Thoracic aorta (tissue), 2 donors: ENCODE results near the gene MPDZ. TPM values are rescaled to one million over a fixed set of nuclear protein-coding genes. Genes with fewer than 3 reads are reported as not detected.

Experiments
- ATAC-seq: fragments of 150-250 bp; one replicate; pipeline ENCODE4 v1.8.0; 2017; ENCODE audit warnings: low read depth; ENCODE audit not compliant: insufficient number of reproducible peaks, low FRiP score
- DNase-seq: peaks from one replicate; pipeline ENCODE4 v3.0.0-alpha.2; 2020; ENCODE audit warnings: low spot score
- H3K27ac ChIP-seq, 2 donors: fragments of 200-600 bp; sonication (generic); 1 replicate in 1 of 2; 2 replicates in 1 of 2; pipeline ENCODE4 v1.5.1; 2016; ENCODE audit warnings: mild to moderate bottlenecking in 2 of 2, moderate library complexity in 2 of 2
- H3K27me3 ChIP-seq: fragments of 200-600 bp; sonication (generic); replicated peaks from 2 replicates; pipeline ENCODE4 v1.6.0; 2016; ENCODE audit warnings: mild to moderate bottlenecking; ENCODE audit not compliant: insufficient read depth
- H3K36me3 ChIP-seq: fragments of 200-600 bp; sonication (generic); one replicate; pipeline ENCODE4 v1.5.1; 2016
- H3K4me1 ChIP-seq, 2 donors: fragments of 200-600 bp; sonication (generic); 1 replicate in 1 of 2; 2 replicates in 1 of 2; pipeline versions ENCODE4 v1.5.1 to v1.6.0; 2016; ENCODE audit warnings: low read depth in 2 of 2, mild to moderate bottlenecking in 1 of 2; ENCODE audit not compliant: control insufficient read depth in 1 of 2
- H3K4me3 ChIP-seq: fragments of 200-600 bp; sonication (generic); 2 replicates; pipeline ENCODE4 v1.5.1; 2016; ENCODE audit warnings: mild to moderate bottlenecking
- H3K9me3 ChIP-seq: fragments of 200-600 bp; sonication (generic); 2 replicates; pipeline ENCODE4 v1.5.1; 2016
- total RNA-seq, 2 donors: library from RNA; depleted of rRNA; stranded (reverse); fragments of >200 nt; gene quantifications; one replicate each; pipeline versions ENCODE4 v1.1.0 to v1.2.3, GENCODE V29; 2016
- TF ChIP-seq, protein P1 (sequence below): fragments of 200-600 bp; sonication (generic); IDR thresholded peaks from one replicate; pipeline ENCODE4 v1.5.1; 2019; ENCODE audit warnings: antibody characterized with exemption

MPDZ gene
- total RNA-seq, 2 donors from 2014 or later: 61.2 to 81.2 TPM

DNA sequence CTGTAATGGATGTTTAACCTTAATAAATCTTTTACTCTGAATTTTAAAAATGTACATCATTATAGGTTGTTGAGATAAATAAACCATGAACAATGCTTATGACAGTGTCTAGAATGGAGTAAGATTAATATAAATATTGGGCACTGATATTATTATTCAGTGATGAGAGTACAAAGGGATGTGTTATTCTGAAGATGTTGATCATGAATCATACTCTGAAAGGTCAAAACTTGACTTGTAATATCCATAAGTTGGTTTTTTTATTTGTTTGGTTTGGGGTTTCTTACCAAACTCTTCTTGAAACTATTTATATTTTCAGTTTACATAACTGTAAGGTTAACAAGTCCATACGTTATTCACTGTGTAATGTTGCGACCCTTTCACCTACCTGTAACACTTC is 163.2 kb downstream of the MPDZ start:
- H3K4me3 ChIP-seq: no peak overlapping the region
- no peaks in the 10 kb centered on the region for H3K9me3 ChIP-seq
- no peak for DNase-seq
- no peaks in the 10 kb centered on the region for H3K27me3 ChIP-seq
- no peak overlapping the region for H3K27ac ChIP-seq
- TF ChIP-seq, protein P1, sequence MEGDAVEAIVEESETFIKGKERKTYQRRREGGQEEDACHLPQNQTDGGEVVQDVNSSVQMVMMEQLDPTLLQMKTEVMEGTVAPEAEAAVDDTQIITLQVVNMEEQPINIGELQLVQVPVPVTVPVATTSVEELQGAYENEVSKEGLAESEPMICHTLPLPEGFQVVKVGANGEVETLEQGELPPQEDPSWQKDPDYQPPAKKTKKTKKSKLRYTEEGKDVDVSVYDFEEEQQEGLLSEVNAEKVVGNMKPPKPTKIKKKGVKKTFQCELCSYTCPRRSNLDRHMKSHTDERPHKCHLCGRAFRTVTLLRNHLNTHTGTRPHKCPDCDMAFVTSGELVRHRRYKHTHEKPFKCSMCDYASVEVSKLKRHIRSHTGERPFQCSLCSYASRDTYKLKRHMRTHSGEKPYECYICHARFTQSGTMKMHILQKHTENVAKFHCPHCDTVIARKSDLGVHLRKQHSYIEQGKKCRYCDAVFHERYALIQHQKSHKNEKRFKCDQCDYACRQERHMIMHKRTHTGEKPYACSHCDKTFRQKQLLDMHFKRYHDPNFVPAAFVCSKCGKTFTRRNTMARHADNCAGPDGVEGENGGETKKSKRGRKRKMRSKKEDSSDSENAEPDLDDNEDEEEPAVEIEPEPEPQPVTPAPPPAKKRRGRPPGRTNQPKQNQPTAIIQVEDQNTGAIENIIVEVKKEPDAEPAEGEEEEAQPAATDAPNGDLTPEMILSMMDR: no peak
- ATAC-seq: no peak
- no peaks in the 10 kb centered on the region for H3K36me3 ChIP-seq
- peaks cover 10 to 12% of the 10 kb centered on the region in 2 donors for H3K4me1 ChIP-seq

DNA sequence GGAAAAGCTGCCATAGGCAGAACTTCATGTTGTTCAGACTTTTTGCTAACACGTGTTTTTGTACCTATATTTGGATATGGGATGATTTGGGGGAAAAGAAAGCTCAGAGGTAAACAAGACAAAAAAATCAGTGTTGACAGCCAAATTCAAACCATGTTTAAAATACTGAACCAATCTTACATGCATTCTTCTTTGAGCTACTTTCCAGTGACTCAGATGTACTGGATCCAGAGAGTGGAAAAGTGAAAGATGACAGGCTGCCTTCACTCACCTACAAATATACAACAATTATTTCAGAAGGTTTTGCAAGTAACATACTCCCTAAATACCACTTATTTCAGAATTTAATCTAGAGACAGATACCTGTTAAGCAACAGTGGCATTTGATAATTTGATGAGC is 165.7 kb downstream of the MPDZ start:
- no peak overlapping the region for H3K27ac ChIP-seq
- no peak overlapping the region for H3K4me3 ChIP-seq
- H3K9me3 ChIP-seq: no peaks in the 10 kb centered on the region
- peaks cover 8% of the 10 kb centered on the region for H3K36me3 ChIP-seq
- H3K27me3 ChIP-seq: no peaks in the 10 kb centered on the region
- ATAC-seq (no peak), DNase-seq (no peak)
- TF ChIP-seq, protein P1: no peak
- peaks cover 18 to 20% of the 10 kb centered on the region in 2 donors for H3K4me1 ChIP-seq

DNA sequence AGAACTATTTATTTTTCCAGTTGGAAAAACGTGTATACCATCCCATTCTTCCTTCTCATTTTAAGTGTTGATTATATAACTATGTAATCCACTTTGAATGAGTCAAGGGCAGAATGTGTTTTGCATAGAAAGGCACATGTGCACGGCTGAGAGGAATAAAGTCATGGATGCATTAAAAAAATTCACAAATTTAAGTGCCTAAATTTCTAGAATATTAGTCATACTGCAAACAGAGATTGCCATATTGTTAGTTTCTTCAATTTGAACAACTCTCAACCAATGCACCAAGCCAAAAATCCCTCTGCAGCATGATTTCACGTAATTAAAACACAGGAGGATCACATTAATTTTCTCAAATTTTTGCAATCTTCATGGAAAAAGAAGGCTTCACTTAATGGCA is 166.3 kb downstream of the MPDZ start:
- ATAC-seq: no peak
- TF ChIP-seq, protein P1: no peak

DNA sequence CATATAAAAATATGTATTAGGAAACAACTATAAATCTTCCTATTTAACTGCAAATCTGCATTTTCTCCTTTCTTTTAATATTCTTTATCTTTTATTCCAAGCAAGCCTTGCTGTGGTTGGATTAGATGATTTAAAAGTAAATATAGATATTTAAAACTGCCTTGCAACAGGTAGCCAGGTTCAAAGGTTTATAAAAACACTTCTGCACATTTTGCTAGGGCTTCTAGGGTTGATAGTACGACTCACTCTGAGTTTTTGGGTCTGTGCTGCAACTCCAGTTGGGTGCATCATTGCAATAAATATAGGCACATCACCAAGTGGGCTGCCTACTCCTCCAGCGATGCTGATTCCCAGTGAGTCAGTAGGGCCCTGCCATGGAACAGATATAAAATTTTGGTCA is 167.7 kb downstream of the MPDZ start:
- DNase-seq: no peak
- no peak overlapping the region for H3K27ac ChIP-seq
- no peaks in the 10 kb centered on the region for H3K27me3 ChIP-seq
- no peak overlapping the region for H3K4me3 ChIP-seq
- no peaks in the 10 kb centered on the region for H3K9me3 ChIP-seq
- H3K36me3 ChIP-seq: peaks cover 13% of the 10 kb centered on the region
- no peak for ATAC-seq
- TF ChIP-seq, protein P1: no peak
- H3K4me1 ChIP-seq: peaks cover 18 to 20% of the 10 kb centered on the region in 2 donors

More for the DNA sequence above, 166.3 kb downstream of the MPDZ start:
- Histone ChIP-seq H3K27ac (no peak overlapping the region), H3K9me3 (no peaks in the 10 kb centered on the region), H3K27me3 (no peaks in the 10 kb centered on the region), H3K36me3 (peaks cover 8% of the 10 kb centered on the region), H3K4me1 (peaks cover 18 to 20% of the 10 kb centered on the region in 2 donors), H3K4me3 (no peak overlapping the region)
- no peak for DNase-seq

DNA sequence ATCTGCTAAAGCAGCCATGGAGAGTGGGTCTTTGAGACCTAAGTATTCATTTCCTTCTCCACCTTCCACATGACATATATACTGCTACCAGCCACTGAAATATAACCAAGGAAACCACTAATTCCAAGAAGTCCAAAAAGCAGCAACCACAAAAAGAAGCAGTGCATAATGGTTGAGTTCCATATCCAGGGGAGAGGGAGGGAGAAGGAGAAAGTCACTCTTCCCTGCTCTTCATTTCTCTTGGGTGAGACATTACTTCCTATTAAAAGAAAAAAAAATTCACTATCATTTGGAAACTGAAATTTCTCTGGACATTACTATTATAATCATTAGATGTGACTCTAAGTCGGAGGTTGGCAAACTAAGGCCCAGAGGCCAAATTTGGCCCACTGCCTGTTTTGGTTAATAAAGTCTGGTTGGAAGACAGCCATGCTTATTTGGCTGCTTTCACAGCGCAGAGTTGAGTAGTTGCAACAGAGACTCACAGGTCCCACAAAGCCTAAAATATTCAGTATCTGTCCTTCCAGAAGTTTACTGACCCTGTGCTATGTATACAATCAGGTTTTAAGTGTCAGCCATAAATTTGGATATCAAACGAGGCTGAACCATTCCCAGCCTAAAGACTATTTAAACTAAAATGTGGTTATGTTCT is 168.6 kb downstream of the MPDZ start:
- peaks cover 18 to 20% of the 10 kb centered on the region in 2 donors for H3K4me1 ChIP-seq
- TF ChIP-seq, protein P1: no peak
- DNase-seq: no peak
- H3K36me3 ChIP-seq: peaks cover 17% of the 10 kb centered on the region
- H3K27me3 ChIP-seq: no peaks in the 10 kb centered on the region
- no peak for ATAC-seq
- no peak overlapping the region for H3K4me3 ChIP-seq
- H3K27ac ChIP-seq: peak overlapping the region in 1 of 2 donors; percentile 25
- no peaks in the 10 kb centered on the region for H3K9me3 ChIP-seq
